K562 treated with DMSO at 1 percent for 12 hours (cell line): ENCODE measurements around the gene KIRREL2. TPM values are rescaled to one million over a fixed set of nuclear protein-coding genes. Genes with fewer than 3 reads are reported as not detected.

Experiments used
- total RNA-seq: library from RNA; unstranded; fragments of 300-600 nt; gene quantifications from 2 replicates; pipeline ENCODE4 v1.2.3, GENCODE V29; 2022; ENCODE audit not compliant: insufficient read depth

The KIRREL2 gene
- 0.20 TPM in 1 of 2 replicates, not detected in the other for total RNA-seq

GRCh38 chr19:35856546-35857149 is at the start of gene KIRREL2:
Gene KIRREL2, plus strand, starts transcription at chr19:35856911. Its CDS starts 209 bp downstream, at chr19:35857120.

GRCh38 chr19:35812220-35813042 is 44.3 kb upstream of the KIRREL2 start, which contains the start of gene PRODH2:
Gene PRODH2, minus strand, starts transcription at chr19:35812845. Its CDS starts 40 bp downstream, at chr19:35812805.

GRCh38 chr19:35852029-35852780 is 4.5 kb upstream of the KIRREL2 start, which contains the start of gene NPHS1:
Gene NPHS1, minus strand, starts transcription at chr19:35852504. Its CDS starts 667 bp downstream, at chr19:35851837.

GRCh38 chr19:35868172-35868822 is 11.6 kb downstream of the KIRREL2 start, which contains the start of gene APLP1:
Gene APLP1, plus strand, starts transcription at chr19:35868574. Its CDS starts 63 bp downstream, at chr19:35868637.

GRCh38 chr19:35901854-35902661 is 45.3 kb downstream of the KIRREL2 start, which contains the start of gene HCST:
Gene HCST, plus strand, starts transcription at chr19:35902529. Its CDS starts 65 bp downstream, at chr19:35902594.

GRCh38 chr19:35908010-35908441 is 51.3 kb downstream of the KIRREL2 start, which contains the start of gene TYROBP:
Gene TYROBP, minus strand, starts transcription at chr19:35908295. Its CDS starts 67 bp downstream, at chr19:35908228.

Other genes with a start within 250 kb of the KIRREL2 start
- 18.2 and 37.8 TPM in 2 replicates for gene HAUS5, start 244.2 kb upstream of the KIRREL2 start, total RNA-seq
- 182 and 236 TPM in 2 replicates for gene RBM42, start 227.9 kb upstream of the KIRREL2 start, total RNA-seq
- 1.7 and 2.1 TPM in 2 replicates for gene ETV2, start 215.2 kb upstream of the KIRREL2 start, total RNA-seq
- gene COX6B1, start 208.6 kb upstream of the KIRREL2 start, total RNA-seq, result 995 and 1,433 TPM in 2 replicates
- gene UPK1A, start 190.4 kb upstream of the KIRREL2 start, total RNA-seq, result not detected in 2 replicates
- gene ZBTB32, start 152.4 kb upstream of the KIRREL2 start, total RNA-seq, result not detected in 2 replicates
- 20.4 and 28.5 TPM in 2 replicates for gene KMT2B, start 138.9 kb upstream of the KIRREL2 start, total RNA-seq
- gene IGFLR1, start 114.5 kb upstream of the KIRREL2 start, total RNA-seq, result 10.9 and 19.2 TPM in 2 replicates
- gene U2AF1L4, start 111.5 kb upstream of the KIRREL2 start, total RNA-seq, result 4.5 and 8.7 TPM in 2 replicates
- gene PSENEN, start 111.3 kb upstream of the KIRREL2 start, total RNA-seq, result 21.0 and 49.5 TPM in 2 replicates
- gene LIN37, start 108.3 kb upstream of the KIRREL2 start, total RNA-seq, result 24.0 and 25.9 TPM in 2 replicates
- gene HSPB6, start 99.9 kb upstream of the KIRREL2 start, total RNA-seq, result not detected in 2 replicates
- 5.4 and 18.6 TPM in 2 replicates for gene PROSER3, start 98.7 kb upstream of the KIRREL2 start, total RNA-seq
- 4.2 and 5.9 TPM in 2 replicates for gene ARHGAP33, start 81.3 kb upstream of the KIRREL2 start, total RNA-seq
- gene PRODH2, start 44.1 kb upstream of the KIRREL2 start, total RNA-seq, result not detected in 2 replicates
- 1.3 and 1.9 TPM in 2 replicates for gene NPHS1, start 4.4 kb upstream of the KIRREL2 start, total RNA-seq
- gene APLP1, start 11.7 kb downstream of the KIRREL2 start, total RNA-seq, result 7.4 and 15.0 TPM in 2 replicates
- 5.8 and 7.3 TPM in 2 replicates for gene NFKBID, start 43.6 kb downstream of the KIRREL2 start, total RNA-seq
- gene HCST, start 45.6 kb downstream of the KIRREL2 start, total RNA-seq, result not detected in 2 replicates
- gene TYROBP, start 51.4 kb downstream of the KIRREL2 start, total RNA-seq, result 18.6 and 31.0 TPM in 2 replicates
- gene LRFN3, start 79.5 kb downstream of the KIRREL2 start, total RNA-seq, result not detected in 2 replicates
- gene SDHAF1, start 138.3 kb downstream of the KIRREL2 start, total RNA-seq, result 49.4 and 74.2 TPM in 2 replicates
- gene SYNE4, start 151.9 kb downstream of the KIRREL2 start, total RNA-seq, result 0.46 TPM in 1 of 2 replicates, not detected in the other
- gene ALKBH6, start 157.3 kb downstream of the KIRREL2 start, total RNA-seq, result 35.2 and 37.1 TPM in 2 replicates
- gene CLIP3, start 176.0 kb downstream of the KIRREL2 start, total RNA-seq, result 0.53 and 2.6 TPM in 2 replicates
- gene THAP8, start 197.4 kb downstream of the KIRREL2 start, total RNA-seq, result 2.6 and 5.0 TPM in 2 replicates
- 19.3 and 36.3 TPM in 2 replicates for gene WDR62, start 198.0 kb downstream of the KIRREL2 start, total RNA-seq